IMR-90 (cell line): ENCODE measurements around the gene FAF1. TPM values are rescaled to one million over a fixed set of nuclear protein-coding genes. Genes with fewer than 3 reads are reported as not detected.

ENCODE experiments used
- ATAC-seq: fragments of 200-7000 bp; cut with Tn5 transposase; 2 replicates; pipeline ENCODE4 v1.9.1; 2020; ENCODE audit warnings: low read depth, mild to moderate bottlenecking, moderate library complexity
- BruUV-seq: library from RNA; stranded (reverse); fragments of 400-500 nt; replicated peaks from 2 replicates; lab custom pipeline; 2021; lab: Mats Ljungman, UMichigan
- CTCF ChIA-PET: fragments of 300-600 bp; formaldehyde crosslinking; extraction: SDS; loops from one replicate; lab custom pipeline; 2021; ENCODE audit warnings: antibody characterized with exemption; lab: Yijun Ruan, JAX
- POLR2A ChIA-PET: fragments of 300-600 bp; sonication (Branson Sonifier 250); formaldehyde crosslinking; loops from one replicate; lab custom pipeline; 2022; ENCODE audit warnings: antibody characterized with exemption; ENCODE audit not compliant: unreplicated experiment; lab: Charles Lee
- DNase-seq: peaks from one replicate; pipeline ENCODE4 v3.0.0; 2013
- H2AFZ ChIP-seq: replicated peaks from 2 replicates; pipeline ENCODE3; 2013; ENCODE audit warnings: low read length, mild to moderate bottlenecking; ENCODE audit not compliant: poor library complexity
- H2AK5ac ChIP-seq: 2 replicates; pipeline ENCODE4 v1.6.1; 2013; ENCODE audit warnings: low read depth, low read length, inconsistent platforms
- H2AK9ac ChIP-seq: replicated peaks from 2 replicates; pipeline ENCODE3; 2013; ENCODE audit warnings: mild to moderate bottlenecking, low read depth, low read length, moderate library complexity; ENCODE audit not compliant: poor library complexity
- H2BK120ac ChIP-seq: 2 replicates; pipeline ENCODE4 v1.6.1; 2013; ENCODE audit warnings: low read depth, low read length, inconsistent platforms
- H2BK15ac ChIP-seq: 3 replicates; pipeline ENCODE4 v1.6.1; 2013; ENCODE audit warnings: low read depth, low read length, inconsistent platforms
- H2BK20ac ChIP-seq: 2 replicates; pipeline ENCODE4 v1.6.1; 2013; ENCODE audit warnings: low read depth, mild to moderate bottlenecking, inconsistent platforms, low read length, moderate library complexity
- H2BK5ac ChIP-seq: 2 replicates; pipeline ENCODE4 v1.6.1; 2013; ENCODE audit warnings: mild to moderate bottlenecking, low read depth, low read length, inconsistent platforms; ENCODE audit not compliant: poor library complexity, severe bottlenecking
- H3K14ac ChIP-seq: replicated peaks from 2 replicates; pipeline ENCODE4 v1.6.1; 2013; ENCODE audit warnings: low read depth, low read length, inconsistent platforms
- H3K18ac ChIP-seq: 2 replicates; pipeline ENCODE4 v1.6.1; 2013; ENCODE audit warnings: low read depth, low read length, control low read depth
- H3K23ac ChIP-seq: 2 replicates; pipeline ENCODE4 v1.6.1; 2013; ENCODE audit warnings: low read depth, low read length, inconsistent platforms
- H3K27ac ChIP-seq: 2 replicates; pipeline ENCODE4 v1.5.1; 2013; ENCODE audit warnings: mild to moderate bottlenecking, control low read depth, low read length; ENCODE audit not compliant: insufficient read depth
- H3K27me3 ChIP-seq: 2 replicates; pipeline ENCODE4 v1.6.1; 2013; ENCODE audit warnings: low read length; ENCODE audit not compliant: control insufficient read depth, insufficient read depth
- H3K36me3 ChIP-seq: 2 replicates; pipeline ENCODE4 v1.6.1; 2013; ENCODE audit warnings: low read length, mixed read lengths; ENCODE audit not compliant: control insufficient read depth, insufficient read depth
- H3K4ac ChIP-seq: 2 replicates; pipeline ENCODE4 v1.6.1; 2013; ENCODE audit warnings: low read depth, low read length, inconsistent platforms
- H3K4me1 ChIP-seq: 2 replicates; pipeline ENCODE4 v1.6.1; 2013; ENCODE audit warnings: low read length, mixed read lengths; ENCODE audit not compliant: control insufficient read depth, insufficient read depth
- H3K4me2 ChIP-seq: 2 replicates; pipeline ENCODE4 v1.6.1; 2013; ENCODE audit warnings: low read depth, mild to moderate bottlenecking, control low read depth, low read length, moderate library complexity
- H3K4me3 ChIP-seq: 2 replicates; pipeline ENCODE4 v1.5.1; 2013; ENCODE audit warnings: low read depth, mild to moderate bottlenecking, control low read depth, low read length, moderate library complexity; ENCODE audit not compliant: insufficient read depth
- H3K56ac ChIP-seq: 2 replicates; pipeline ENCODE4 v1.6.1; 2013; ENCODE audit warnings: low read length, inconsistent platforms; ENCODE audit not compliant: insufficient read depth; ENCODE audit errors: extremely low read depth
- H3K79me1 ChIP-seq, 2 experiments: 2 replicates each; pipeline ENCODE4 v1.6.1; 2013; ENCODE audit warnings: low read length in 2 of 2, inconsistent platforms in 1 of 2, low read depth in 1 of 2
- H3K9ac ChIP-seq: 2 replicates; pipeline ENCODE4 v1.6.1; 2013; ENCODE audit warnings: low read depth, low read length, control low read depth
- H3K9me1 ChIP-seq: 2 replicates; pipeline ENCODE4 v1.6.1; 2013; ENCODE audit warnings: low read length, inconsistent platforms; ENCODE audit not compliant: insufficient read depth
- H3K9me3 ChIP-seq: 2 replicates; pipeline ENCODE4 v1.6.1; 2013; ENCODE audit warnings: low read length; ENCODE audit not compliant: control insufficient read depth, insufficient read depth
- H4K20me1 ChIP-seq: 2 replicates; pipeline ENCODE4 v1.6.1; 2013; ENCODE audit warnings: low read length, inconsistent platforms; ENCODE audit not compliant: insufficient read depth
- H4K5ac ChIP-seq: 2 replicates; pipeline ENCODE4 v1.6.1; 2013; ENCODE audit warnings: mild to moderate bottlenecking, low read depth, low read length, control low read depth
- H4K8ac ChIP-seq, 2 experiments: 2 replicates each; pipeline ENCODE4 v1.6.1; 2013; ENCODE audit warnings: low read depth in 2 of 2, low read length in 2 of 2, control low read depth in 1 of 2, inconsistent platforms in 1 of 2
- H4K91ac ChIP-seq: 2 replicates; pipeline ENCODE4 v1.6.1; 2013; ENCODE audit warnings: low read depth, low read length, inconsistent platforms; ENCODE audit not compliant: insufficient read depth
- BHLHE40 ChIP-seq: fragments of 150-350 bp; IDR thresholded peaks from 2 replicates; pipeline ENCODE4 v1.6.1; 2016; ENCODE audit warnings: mild to moderate bottlenecking, low read depth, low read length
- CEBPB ChIP-seq: IDR thresholded peaks from 2 replicates; pipeline ENCODE4 v1.6.1; 2012; ENCODE audit warnings: low read depth, low read length, improper control_type of control experiment
- CHD1 ChIP-seq: IDR thresholded peaks from 2 replicates; pipeline ENCODE4 v1.6.1; 2012; ENCODE audit warnings: low read depth, low read length, improper control_type of control experiment
- CTCF ChIP-seq: conservative IDR thresholded peaks from 2 replicates; pipeline ENCODE4 v1.5.1; 2012; ENCODE audit warnings: mild to moderate bottlenecking, low read depth, low read length, improper control_type of control experiment
- FOS ChIP-seq: fragments of 150-350 bp; IDR thresholded peaks from 2 replicates; pipeline ENCODE4 v1.6.1; 2016; ENCODE audit warnings: low read depth, low read length
- MAZ ChIP-seq: IDR thresholded peaks from 2 replicates; pipeline ENCODE4 v1.6.1; 2012; ENCODE audit warnings: low read depth, mild to moderate bottlenecking, low read length, improper control_type of control experiment, moderate library complexity, borderline replicate concordance
- MXI1 ChIP-seq: IDR thresholded peaks from 2 replicates; pipeline ENCODE4 v1.6.1; 2012; ENCODE audit warnings: low read depth, mild to moderate bottlenecking, low read length, moderate library complexity, borderline replicate concordance
- NFE2L2 ChIP-seq: fragments of 150-350 bp; IDR thresholded peaks from 2 replicates; pipeline ENCODE4 v1.6.1; 2016; ENCODE audit warnings: low read depth, mild to moderate bottlenecking, low read length
- POLR2A ChIP-seq: IDR thresholded peaks from 2 replicates; pipeline ENCODE4 v1.6.1; 2012; ENCODE audit warnings: mild to moderate bottlenecking, low read depth, low read length
- RAD21 ChIP-seq: IDR thresholded peaks from 2 replicates; pipeline ENCODE4 v1.6.1; 2012; ENCODE audit warnings: low read length, improper control_type of control experiment
- RCOR1 ChIP-seq: IDR thresholded peaks from 2 replicates; pipeline ENCODE4 v1.6.1; 2012; ENCODE audit warnings: mild to moderate bottlenecking, low read length, improper control_type of control experiment; ENCODE audit not compliant: insufficient replicate concordance
- RFX5 ChIP-seq: IDR thresholded peaks from 2 replicates; pipeline ENCODE4 v1.8.0; 2012; ENCODE audit warnings: low read depth, mild to moderate bottlenecking, low read length, moderate library complexity
- SMC3 ChIP-seq: fragments of 150-350 bp; IDR thresholded peaks from 2 replicates; pipeline ENCODE4 v1.6.1; 2016; ENCODE audit warnings: low read depth, mild to moderate bottlenecking, antibody characterized with exemption, low read length, moderate library complexity
- WGBS, 2 experiments: methylation state at CpG; one replicate each; pipeline versions ENCODE4 v1.1.5 to v1.1.7; 2013; ENCODE audit warnings: missing lambda C conversion rate in 2 of 2; ENCODE audit not compliant: insufficient read length in 1 of 2; ENCODE audit errors: extremely low coverage in 2 of 2; 5-methylcytosine and 5-hydroxymethylcytosine counted together
- dilution Hi-C: fragments of 300-500 bp; cut with HindIII; formaldehyde crosslinking; loops from one replicate; pipeline ENCODE4 v1.14.3; 2018; ENCODE audit warnings: low sequenced_read_pairs; ENCODE audit not compliant: unreplicated experiment
- in situ Hi-C: fragments of 300-500 bp; cut with MboI; formaldehyde crosslinking; loops from 3 replicates; pipeline ENCODE4 v1.14.3; 2019; ENCODE audit warnings: low sequenced_read_pairs, inconsistent platforms, mixed read lengths
- intact Hi-C: fragments of 100-400 bp; cut with micrococcal nuclease; formaldehyde crosslinking; loops from 2 replicates; pipeline ENCODE4 v1.10.0; 2022
- polyA plus RNA-seq, 3 experiments: library from polyadenylated mRNA; depleted of rRNA; stranded (reverse); fragments of >200 nt; gene quantifications; 2 replicates each; pipeline ENCODE4 v1.2.3, GENCODE V29; 2012; ENCODE audit warnings: low replicate concordance in 1 of 3
- total RNA-seq: library from RNA; depleted of rRNA; stranded (reverse); fragments of >200 nt; gene quantifications from 2 replicates; pipeline ENCODE4 v1.2.3, GENCODE V29; 2012
- TF ChIP-seq, protein P1 (sequence below): fragments of 150-350 bp; IDR thresholded peaks from 2 replicates; pipeline ENCODE4 v1.6.1; 2017; ENCODE audit warnings: mild to moderate bottlenecking, antibody characterized with exemption, low read length, low read depth

FAF1 gene
- total and polyA plus RNA-seq, 2 of the 4 experiments (the other 2 are of a cell fraction), result 18.8 to 72.9 TPM

DNA sequence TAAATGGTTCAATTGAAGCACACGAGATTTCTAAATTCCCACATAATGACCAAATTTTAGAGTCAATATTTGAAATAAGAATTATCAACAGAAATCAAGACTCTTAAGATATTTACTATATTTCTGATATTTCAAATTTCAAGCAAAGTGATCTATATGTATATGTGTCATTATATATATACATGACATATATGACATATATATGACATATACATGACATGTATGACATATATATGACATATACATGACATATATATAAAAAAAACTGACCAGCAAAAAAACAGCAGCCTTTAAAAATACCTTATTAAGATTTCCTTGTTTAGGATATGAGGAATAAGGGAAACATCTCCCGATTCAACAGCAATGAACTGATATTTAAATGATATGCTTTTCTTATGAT is 266.2 kb downstream of the FAF1 start:
- H3K14ac ChIP-seq, result no peak overlapping the region
- BruUV-seq, result no TSS peak
- no peak overlapping the region for H3K9ac ChIP-seq
- H3K4me2 ChIP-seq, result no peak overlapping the region
- no peak overlapping the region for H2BK15ac ChIP-seq
- in situ Hi-C loops (no loop called here), intact Hi-C loops (no loop called here), dilution Hi-C loops (no loop called here)
- no peak overlapping the region for H2AFZ ChIP-seq
- no CpG with 5 or more reads among the region's 2 CpGs for WGBS, 2 experiments
- no peak overlapping the region for H4K8ac ChIP-seq
- H3K79me1 ChIP-seq, result no peaks in the 10 kb centered on the region
- H3K4me3 ChIP-seq, result no peak overlapping the region
- no peak overlapping the region for H3K18ac ChIP-seq
- no peak overlapping the region for H3K56ac ChIP-seq
- ChIA-PET CTCF (no interaction called here), POLR2A (no interaction called here)
- no peak overlapping the region for H2AK9ac ChIP-seq
- H4K20me1 ChIP-seq, result no peaks in the 10 kb centered on the region
- H3K4ac ChIP-seq, result no peak overlapping the region
- no peak overlapping the region for H3K27ac ChIP-seq
- H2AK5ac ChIP-seq, result no peak overlapping the region
- no peak overlapping the region for H3K23ac ChIP-seq
- H2BK120ac ChIP-seq, result no peak overlapping the region
- H4K5ac ChIP-seq, result no peak overlapping the region
- DNase-seq (no peak), ATAC-seq (no peak)
- H3K9me3 ChIP-seq, result no peaks in the 10 kb centered on the region
- H2BK20ac ChIP-seq, result no peak overlapping the region
- no peak overlapping the region for H4K91ac ChIP-seq
- peaks cover 5% of the 10 kb centered on the region; the same call in 1 of the 2 replicates for H3K4me1 ChIP-seq
- no peak overlapping the region for H2BK5ac ChIP-seq
- no peaks in the 10 kb centered on the region for H3K27me3 ChIP-seq
- TF ChIP-seq CHD1 (no peak), RFX5 (no peak), MXI1 (no peak), SMC3 (no peak), MAZ (no peak), RAD21 (no peak), CTCF (no peak), RCOR1 (no peak), POLR2A (no peak), FOS (no peak), CEBPB (no peak), NFE2L2 (no peak), BHLHE40 (no peak)
- TF ChIP-seq, protein P1, sequence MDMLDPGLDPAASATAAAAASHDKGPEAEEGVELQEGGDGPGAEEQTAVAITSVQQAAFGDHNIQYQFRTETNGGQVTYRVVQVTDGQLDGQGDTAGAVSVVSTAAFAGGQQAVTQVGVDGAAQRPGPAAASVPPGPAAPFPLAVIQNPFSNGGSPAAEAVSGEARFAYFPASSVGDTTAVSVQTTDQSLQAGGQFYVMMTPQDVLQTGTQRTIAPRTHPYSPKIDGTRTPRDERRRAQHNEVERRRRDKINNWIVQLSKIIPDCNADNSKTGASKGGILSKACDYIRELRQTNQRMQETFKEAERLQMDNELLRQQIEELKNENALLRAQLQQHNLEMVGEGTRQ, result no peak
- peaks cover 3% of the 10 kb centered on the region; the same call in 1 of the 2 replicates for H3K9me1 ChIP-seq
- peaks cover 3% of the 10 kb centered on the region; the same call in 1 of the 2 replicates for H3K36me3 ChIP-seq
